Gastroesophageal sphincter (tissue), 3 donors: ENCODE measurements around the gene IL10.

Experiments
- EP300 ChIP-seq: sonication (generic); formaldehyde crosslinking; IDR thresholded peaks from one replicate; pipeline ENCODE4 v1.6.1; 2017; ENCODE audit warnings: antibody characterized with exemption, mild to moderate bottlenecking
- POLR2AphosphoS5 ChIP-seq: sonication (generic); formaldehyde crosslinking; IDR thresholded peaks from one replicate; pipeline ENCODE4 v1.6.1; 2017; ENCODE audit warnings: antibody characterized with exemption
- TF ChIP-seq, protein P1 (sequence below), 4 experiments: fragments of 200-600 bp in 2 of 4; fragments of 450-650 bp in 2 of 4; sonication (generic) in 1 of 4; IDR thresholded peaks; one replicate each; pipeline ENCODE4 v1.5.1; 2017 to 2019; ENCODE audit warnings: antibody characterized with exemption in 4 of 4, mild to moderate bottlenecking in 2 of 4, moderate library complexity in 2 of 4

DNA sequence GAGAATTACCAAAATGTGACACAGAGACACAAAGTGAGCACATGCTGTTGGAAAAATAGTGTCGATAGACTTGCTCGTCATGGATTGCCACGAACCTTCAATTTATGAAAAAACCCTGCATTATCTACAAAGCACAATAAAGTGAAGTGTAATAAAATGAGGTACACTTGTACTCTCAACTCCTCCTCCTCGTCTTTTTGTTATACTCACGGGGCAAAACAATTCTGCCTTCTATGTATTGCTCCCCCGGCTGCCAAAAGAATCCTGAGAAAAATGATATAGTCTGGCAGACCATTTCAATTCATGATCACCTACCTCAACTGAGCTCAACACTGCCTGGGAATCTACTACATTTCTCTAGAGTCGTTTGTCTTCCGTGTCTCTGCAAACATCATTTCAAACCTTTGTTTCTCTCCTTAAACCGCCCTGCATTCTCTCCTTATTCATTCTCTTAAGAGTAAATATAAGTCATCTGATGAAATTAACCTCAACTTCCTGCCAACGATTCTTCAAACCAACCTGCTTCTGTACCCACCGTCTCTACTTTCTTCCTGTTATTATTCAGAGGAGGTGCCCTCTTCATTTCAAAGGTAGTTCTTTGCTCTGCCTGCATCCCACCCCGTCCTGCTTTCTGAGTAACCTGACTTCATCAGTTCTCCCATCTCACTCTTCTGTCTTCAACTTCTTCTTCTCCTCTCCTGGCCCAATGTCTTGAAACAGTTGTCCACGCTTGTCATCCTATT is 14.6 kb downstream of the IL10 start:
- TF ChIP-seq, protein P1, sequence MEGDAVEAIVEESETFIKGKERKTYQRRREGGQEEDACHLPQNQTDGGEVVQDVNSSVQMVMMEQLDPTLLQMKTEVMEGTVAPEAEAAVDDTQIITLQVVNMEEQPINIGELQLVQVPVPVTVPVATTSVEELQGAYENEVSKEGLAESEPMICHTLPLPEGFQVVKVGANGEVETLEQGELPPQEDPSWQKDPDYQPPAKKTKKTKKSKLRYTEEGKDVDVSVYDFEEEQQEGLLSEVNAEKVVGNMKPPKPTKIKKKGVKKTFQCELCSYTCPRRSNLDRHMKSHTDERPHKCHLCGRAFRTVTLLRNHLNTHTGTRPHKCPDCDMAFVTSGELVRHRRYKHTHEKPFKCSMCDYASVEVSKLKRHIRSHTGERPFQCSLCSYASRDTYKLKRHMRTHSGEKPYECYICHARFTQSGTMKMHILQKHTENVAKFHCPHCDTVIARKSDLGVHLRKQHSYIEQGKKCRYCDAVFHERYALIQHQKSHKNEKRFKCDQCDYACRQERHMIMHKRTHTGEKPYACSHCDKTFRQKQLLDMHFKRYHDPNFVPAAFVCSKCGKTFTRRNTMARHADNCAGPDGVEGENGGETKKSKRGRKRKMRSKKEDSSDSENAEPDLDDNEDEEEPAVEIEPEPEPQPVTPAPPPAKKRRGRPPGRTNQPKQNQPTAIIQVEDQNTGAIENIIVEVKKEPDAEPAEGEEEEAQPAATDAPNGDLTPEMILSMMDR (IDR thresholded peaks at IDR 0.05) = no peak
- TF ChIP-seq POLR2AphosphoS5 = no peak
- TF ChIP-seq EP300 = no peak
